HCT116 (cell line): ENCODE data around the gene IL1RAP. TPM values are rescaled to one million over a fixed set of nuclear protein-coding genes. Genes with fewer than 3 reads are reported as not detected.
A peak's percentile ranks its signal among the peaks of the same experiment; 100 is the strongest.

Source experiments
- ATAC-seq: fragments of 200-7000 bp; cut with Tn5 transposase; 2 replicates; pipeline ENCODE4 v1.9.1; 2020; ENCODE audit warnings: mild to moderate bottlenecking, moderate library complexity
- BruUV-seq: library from RNA; stranded (reverse); fragments of 400-500 nt; replicated peaks from 2 replicates; lab custom pipeline; 2021; lab: Mats Ljungman, UMichigan
- CTCF ChIA-PET: fragments of 300-600 bp; sonication (Branson Sonifier 250); formaldehyde crosslinking; loops from one replicate; lab custom pipeline; 2021; ENCODE audit warnings: antibody characterized with exemption; lab: Charles Lee
- POLR2A ChIA-PET: fragments of 300-600, 350-600 bp; sonication (Branson Sonifier 250); formaldehyde crosslinking; loops from one replicate; lab custom pipeline; 2021; ENCODE audit warnings: antibody characterized with exemption; lab: Charles Lee
- RAD21 ChIA-PET, 2 experiments: fragments of 300-600 bp; sonication (Branson Sonifier 250); formaldehyde crosslinking; loops; one replicate each; lab custom pipeline; 2023; ENCODE audit warnings: low total read pairs in 2 of 2; ENCODE audit not compliant: uncharacterized antibody in 2 of 2, unreplicated experiment in 2 of 2, low non-redundant PET in 1 of 2; lab: Charles Lee
- DNase-seq: peaks from one replicate; pipeline ENCODE4 v3.0.0-alpha.2; 2010; ENCODE audit warnings: low read depth, low spot score
- H2AFZ ChIP-seq: fragments of 200-600 bp; shearing (Covaris generic), sonication (generic); 2 replicates; pipeline ENCODE4 v1.6.1; 2017; ENCODE audit warnings: low read depth, mixed run types, mixed read lengths, antibody characterized with exemption, low read length; ENCODE audit not compliant: poor library complexity, severe bottlenecking
- H3K27ac ChIP-seq: 2 replicates; pipeline ENCODE4 v1.5.1; 2012; ENCODE audit warnings: low read depth, low read length
- H3K27me3 ChIP-seq: fragments of 200-600 bp; sonication (generic); 2 replicates; pipeline ENCODE4 v1.6.1; 2016; ENCODE audit warnings: mixed run types, low read length, mixed read lengths; ENCODE audit not compliant: insufficient read depth
- H3K36me3 ChIP-seq, 2 experiments: fragments of 200-500 bp in 1 of 2; fragments of 200-600 bp in 1 of 2; sonication (Bioruptor generic) in 1 of 2; sonication (generic) in 1 of 2; 2 replicates each; pipeline versions ENCODE4 v1.5.1 to v1.6.1; 2014 to 2016; ENCODE audit warnings: low read length in 2 of 2, inconsistent platforms in 1 of 2, mixed read lengths in 1 of 2, mixed run types in 1 of 2; ENCODE audit not compliant: insufficient read depth in 2 of 2, control insufficient read depth in 1 of 2
- H3K4me1 ChIP-seq, 2 experiments: fragments of 200-600 bp in 1 of 2; sonication (generic) in 1 of 2; 2 replicates each; pipeline versions ENCODE4 v1.5.1 to v1.6.1; 2012 to 2017; ENCODE audit warnings: low read length in 2 of 2, inconsistent platforms in 1 of 2, mild to moderate bottlenecking in 1 of 2, mixed read lengths in 1 of 2, mixed run types in 1 of 2, moderate library complexity in 1 of 2; ENCODE audit not compliant: insufficient read depth in 2 of 2, control insufficient read depth in 1 of 2
- H3K4me2 ChIP-seq: fragments of 200-600 bp; sonication (generic); 2 replicates; pipeline ENCODE4 v1.6.1; 2017; ENCODE audit warnings: mixed run types, low read length, mixed read lengths
- H3K4me3 ChIP-seq, 2 experiments: fragments of 200-600 bp in 1 of 2; sonication (generic) in 1 of 2; replicated peaks in 1 of 2; 2 replicates each; pipeline ENCODE4 v1.5.1; 2011 to 2016; ENCODE audit warnings: low read length in 2 of 2, control low read depth in 1 of 2, low read depth in 1 of 2, mild to moderate bottlenecking in 1 of 2, mixed read lengths in 1 of 2, mixed run types in 1 of 2
- H3K79me2 ChIP-seq: fragments of 200-600 bp; sonication (generic); 2 replicates; pipeline ENCODE4 v1.6.1; 2017; ENCODE audit warnings: mild to moderate bottlenecking, mixed run types, low read length, moderate library complexity, mixed read lengths; ENCODE audit not compliant: insufficient read depth
- H3K9ac ChIP-seq: fragments of 200-600 bp; sonication (generic); 2 replicates; pipeline ENCODE4 v1.6.1; 2016; ENCODE audit warnings: low read length, mixed read lengths
- H3K9me2 ChIP-seq: fragments of 200-600 bp; sonication (generic), shearing (Covaris generic); 2 replicates; pipeline ENCODE4 v1.6.1; 2017; ENCODE audit warnings: mixed run types, mild to moderate bottlenecking, moderate library complexity; ENCODE audit not compliant: insufficient read depth
- H3K9me3 ChIP-seq, 2 experiments: fragments of 200-500 bp in 1 of 2; fragments of 200-600 bp in 1 of 2; sonication (Bioruptor generic) in 1 of 2; sonication (generic) in 1 of 2; 2 replicates each; pipeline ENCODE4 v1.6.1; 2014 to 2017; ENCODE audit warnings: low read length in 2 of 2, mixed read lengths in 2 of 2, inconsistent platforms in 1 of 2, low read depth in 1 of 2, mild to moderate bottlenecking in 1 of 2, mixed run types in 1 of 2, moderate library complexity in 1 of 2; ENCODE audit not compliant: control insufficient read depth in 1 of 2, insufficient read depth in 1 of 2
- H4K20me1 ChIP-seq: fragments of 200-600 bp; sonication (generic), shearing (Covaris generic); 2 replicates; pipeline ENCODE4 v1.6.1; 2017; ENCODE audit warnings: mixed run types, mild to moderate bottlenecking, moderate library complexity; ENCODE audit not compliant: insufficient read depth
- CBX3 ChIP-seq: IDR thresholded peaks from 2 replicates; pipeline ENCODE4 v1.6.1; 2012; ENCODE audit warnings: low read depth
- CEBPB ChIP-seq: IDR thresholded peaks from 2 replicates; pipeline ENCODE4 v1.6.1; 2012; ENCODE audit warnings: low read depth
- EGR1 ChIP-seq: IDR thresholded peaks from 2 replicates; pipeline ENCODE4 v1.6.1; 2012; ENCODE audit warnings: low read depth
- ELF1 ChIP-seq: IDR thresholded peaks from 2 replicates; pipeline ENCODE4 v1.6.1; 2012; ENCODE audit warnings: low read depth, borderline replicate concordance
- EZH2 ChIP-seq: fragments of 200-600 bp; sonication (generic); IDR thresholded peaks from 2 replicates; pipeline ENCODE4 v1.6.1; 2017; ENCODE audit warnings: antibody characterized with exemption, mixed run types
- EZH2phosphoT487 ChIP-seq: fragments of 200-600 bp; IDR thresholded peaks from 2 replicates; pipeline ENCODE4 v1.6.1; 2018; ENCODE audit warnings: antibody characterized with exemption, borderline replicate concordance
- FOSL1 ChIP-seq: IDR thresholded peaks from 2 replicates; pipeline ENCODE4 v1.6.1; 2012; ENCODE audit warnings: low read depth
- JUND ChIP-seq: IDR thresholded peaks from 2 replicates; pipeline ENCODE4 v1.6.1; 2012
- RAD21 ChIP-seq: IDR thresholded peaks from 2 replicates; pipeline ENCODE4 v1.6.1; 2012; ENCODE audit warnings: low read depth, mild to moderate bottlenecking
- SIN3A ChIP-seq: IDR thresholded peaks from 2 replicates; pipeline ENCODE4 v1.6.1; 2012; ENCODE audit warnings: low read depth
- SP1 ChIP-seq: IDR thresholded peaks from 2 replicates; pipeline ENCODE4 v1.6.1; 2012; ENCODE audit warnings: low read depth
- TCF7L2 ChIP-seq: IDR thresholded peaks from 2 replicates; pipeline ENCODE4 v1.7.0; 2011; ENCODE audit warnings: borderline replicate concordance, inconsistent platforms; ENCODE audit not compliant: insufficient read depth, insufficient read length; ENCODE audit errors: extremely low read depth
- YY1 ChIP-seq: IDR thresholded peaks from 2 replicates; pipeline ENCODE4 v1.6.1; 2011; ENCODE audit warnings: low read length, low read depth, moderate library complexity, mild to moderate bottlenecking; ENCODE audit not compliant: insufficient replicate concordance; ENCODE audit errors: extremely low read depth
- ZNF274 ChIP-seq: fragments of 200-500 bp; sonication (Bioruptor generic); IDR thresholded peaks from 2 replicates; pipeline ENCODE4 v1.6.1; 2014; ENCODE audit warnings: mild to moderate bottlenecking, low read depth, low read length, inconsistent platforms
- intact Hi-C: fragments of 100-400 bp; cut with micrococcal nuclease; formaldehyde crosslinking; loops from 2 replicates; pipeline ENCODE4 v1.10.0; 2022
- total RNA-seq: library from RNA; stranded (reverse); gene quantifications from one replicate; pipeline ENCODE4 v1.2.1, GENCODE V29; 2021; ENCODE audit not compliant: unreplicated experiment
- TF ChIP-seq, protein P1 (sequence below): IDR thresholded peaks from 2 replicates; pipeline ENCODE4 v1.6.1; 2012

IL1RAP gene
- total RNA-seq, 1 experiment from 2014 or later, result 5.8 TPM

DNA sequence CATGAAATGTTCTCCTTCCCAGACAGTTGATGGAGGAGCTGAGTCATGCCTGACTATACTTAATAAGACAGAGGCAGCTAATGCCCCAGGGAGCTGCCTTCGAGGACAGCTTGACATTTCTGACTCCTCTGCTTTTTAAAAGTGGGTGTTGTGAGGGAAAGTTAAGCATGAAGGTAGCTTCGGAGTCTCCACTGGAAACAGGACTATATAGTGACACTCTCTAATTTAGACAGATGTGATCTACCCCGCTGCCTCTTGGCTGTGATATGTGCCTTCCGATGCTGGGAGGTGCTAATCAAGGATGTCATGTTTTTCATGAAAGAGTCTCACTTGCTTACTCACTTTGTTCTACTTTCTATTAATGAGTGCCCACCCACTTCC lies 72.7 kb downstream of the IL1RAP start:
- Histone ChIP-seq H3K79me2 (no peaks in the 10 kb centered on the region), H3K36me3 (no peaks in the 10 kb centered on the region), H3K9me2 (no peaks in the 10 kb centered on the region), H3K4me1 (peaks cover 11 to 25% of the 10 kb centered on the region in 2 experiments), H3K9me3 (no peaks in the 10 kb centered on the region), H2AFZ (peak overlapping the region; percentile 41), H3K4me2 (peak overlapping the region; percentile 63), H3K9ac (peak overlapping the region; percentile 15; the same call in 1 of the 2 replicates), H3K4me3 (peak overlapping the region in 1 of 2 experiments; percentile 10; a peak in 1 of 4 replicates), H3K27me3 (no peaks in the 10 kb centered on the region), H4K20me1 (no peaks in the 10 kb centered on the region), H3K27ac (no peak overlapping the region)
- ChIA-PET POLR2A (no interaction called here), RAD21 (no interaction called here), CTCF (interaction anchor here (1.0 kb wide), 1 partner anchor 37 kb away, joined by 3 read pairs; no protein-coding TSS in a partner anchor)
- ATAC-seq, result peak; percentile 63
- no TSS peak for BruUV-seq
- intact Hi-C loops, result no loop called here
- peak; percentile 52 for DNase-seq
- no peak for TF ChIP-seq EZH2
- TF ChIP-seq FOSL1, result peak; percentile 57; the same call in 1 of the 2 replicates
- TF ChIP-seq CEBPB, result no peak
- TF ChIP-seq YY1, result peak; percentile 9
- TF ChIP-seq JUND, result peak; percentile 51
- TF ChIP-seq, protein P1, sequence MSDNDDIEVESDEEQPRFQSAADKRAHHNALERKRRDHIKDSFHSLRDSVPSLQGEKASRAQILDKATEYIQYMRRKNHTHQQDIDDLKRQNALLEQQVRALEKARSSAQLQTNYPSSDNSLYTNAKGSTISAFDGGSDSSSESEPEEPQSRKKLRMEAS, result peak; percentile 10; the same call in 1 of the 2 replicates
- peak; percentile 32; the same call in 1 of the 2 replicates for TF ChIP-seq SP1
- TF ChIP-seq EGR1, result no peak

DNA sequence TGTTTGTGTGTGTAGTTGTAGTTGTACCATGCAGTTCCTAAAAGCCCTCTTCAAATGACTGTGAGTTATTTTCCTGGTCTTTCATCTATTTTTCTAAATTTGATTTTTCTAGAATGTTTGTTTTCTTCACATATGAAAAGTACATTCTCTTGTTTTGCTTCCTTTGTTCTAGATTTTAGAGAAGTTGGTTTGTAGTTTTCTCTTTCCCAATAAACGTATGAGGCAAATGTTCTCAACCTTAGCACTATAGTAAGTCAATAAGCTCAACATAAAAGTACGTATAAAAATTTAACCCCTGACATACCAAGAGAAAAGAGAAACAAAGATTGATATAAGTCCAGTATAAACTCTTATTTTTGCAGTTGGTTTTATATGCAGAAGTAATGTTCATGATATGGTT lies 74.7 kb downstream of the IL1RAP start:
- no peaks in the 10 kb centered on the region for H4K20me1 ChIP-seq
- CTCF ChIA-PET, result no interaction called here
- RAD21 ChIA-PET, result no interaction called here
- ATAC-seq, result no peak
- no peaks in the 10 kb centered on the region for H3K36me3 ChIP-seq
- H3K9me2 ChIP-seq, result no peaks in the 10 kb centered on the region
- no peak overlapping the region for H3K4me2 ChIP-seq
- no peak overlapping the region for H3K4me3 ChIP-seq
- no peaks in the 10 kb centered on the region for H3K79me2 ChIP-seq
- H3K9me3 ChIP-seq, result no peaks in the 10 kb centered on the region
- POLR2A ChIA-PET, result no interaction called here
- H2AFZ ChIP-seq, result no peak overlapping the region
- TF ChIP-seq, protein P1, result no peak
- TF ChIP-seq EZH2phosphoT487, result no peak
- TF ChIP-seq ZNF274, result no peak
- TF ChIP-seq TCF7L2, result no peak
- no peak for TF ChIP-seq ELF1
- no peak for TF ChIP-seq CEBPB
- TF ChIP-seq RAD21, result no peak
- TF ChIP-seq SIN3A, result no peak
- TF ChIP-seq CBX3, result no peak
- H3K27ac ChIP-seq, result no peak overlapping the region
- H3K4me1 ChIP-seq, result peaks cover 11 to 25% of the 10 kb centered on the region in 2 experiments
- no peak for DNase-seq
- H3K9ac ChIP-seq, result no peak overlapping the region
- no peaks in the 10 kb centered on the region for H3K27me3 ChIP-seq
- BruUV-seq, result no TSS peak
- intact Hi-C loops, result no loop called here
